Measurements from ENCODE around the gene NPTX1. TPM values are rescaled to one million over a fixed set of nuclear protein-coding genes. Genes with fewer than 3 reads are reported as not detected.

The NPTX1 gene
- total and polyA plus RNA-seq, 4 donors = under 0.01 TPM; not detected in 3

DNA sequence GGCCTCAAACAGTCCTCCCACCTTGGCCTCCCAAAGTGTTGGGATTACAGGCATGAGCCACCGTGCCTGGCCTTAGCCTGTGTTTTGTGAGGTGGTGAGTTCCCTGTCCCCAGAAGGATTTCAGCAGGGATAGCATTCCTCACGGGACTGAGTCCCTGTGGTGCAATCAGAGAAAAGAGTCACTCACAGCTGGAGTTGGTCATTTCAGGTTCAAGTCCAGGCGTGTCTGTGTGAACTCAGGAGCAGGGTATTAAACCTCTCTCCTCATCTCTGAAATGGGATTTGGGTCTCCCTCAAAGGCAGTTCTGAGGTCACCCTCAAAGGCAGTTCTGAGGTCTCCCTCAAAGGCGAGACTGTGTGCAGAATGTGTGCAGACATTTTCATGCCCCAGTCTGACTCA, 28.6 kb downstream of the NPTX1 start:
- no peak for DNase-seq (ENCODE audit: low spot score)
- TF ChIP-seq NR2F2 (IDR thresholded peaks at IDR 0.05) (no peak), FOXA2 (IDR thresholded peaks at IDR 0.05) (no peak), SP1 (IDR thresholded peaks at IDR 0.05) (no peak), JUND (IDR thresholded peaks at IDR 0.05) (no peak), YY1 (IDR thresholded peaks at IDR 0.05) (no peak), RAD21 (IDR thresholded peaks at IDR 0.05) (no peak), HNF4A (conservative IDR thresholded peaks at IDR 0.05) (no peak)
- TF ChIP-seq, protein P1, sequence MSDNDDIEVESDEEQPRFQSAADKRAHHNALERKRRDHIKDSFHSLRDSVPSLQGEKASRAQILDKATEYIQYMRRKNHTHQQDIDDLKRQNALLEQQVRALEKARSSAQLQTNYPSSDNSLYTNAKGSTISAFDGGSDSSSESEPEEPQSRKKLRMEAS (IDR thresholded peaks at IDR 0.05) = no peak
- TF ChIP-seq, protein P2, sequence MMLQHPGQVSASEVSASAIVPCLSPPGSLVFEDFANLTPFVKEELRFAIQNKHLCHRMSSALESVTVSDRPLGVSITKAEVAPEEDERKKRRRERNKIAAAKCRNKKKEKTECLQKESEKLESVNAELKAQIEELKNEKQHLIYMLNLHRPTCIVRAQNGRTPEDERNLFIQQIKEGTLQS (IDR thresholded peaks at IDR 0.05) = no peak
- WGBS = 92% methylated on average over 4 of the region's 4 CpGs
- Histone ChIP-seq H3K36me3 (ENCODE audit: control insufficient read depth in 4 of 4, insufficient read depth in 3 of 4, low read depth in 1 of 4, low read length in 3 of 4) (no peaks in the 10 kb centered on the region), H3K9me3 (ENCODE audit: control insufficient read depth in 4 of 4, low read length in 3 of 4) (no peaks in the 10 kb centered on the region), H3K4me1 (ENCODE audit: control insufficient read depth in 4 of 4, insufficient read depth in 4 of 4, low read length in 3 of 4) (peaks cover 0 to 4% (median 0%) of the 10 kb centered on the region in 4 donors), H3K9ac (ENCODE audit: low read depth in 1 of 2, low read length in 2 of 2) (no peak overlapping the region), H3K27ac (ENCODE audit: low read depth in 1 of 2, low read length in 2 of 2) (no peak overlapping the region), H3K4me3 (ENCODE audit: low read depth in 1 of 3, low read length in 3 of 3) (no peak overlapping the region), H3K27me3 (ENCODE audit: control insufficient read depth in 4 of 4, insufficient read depth in 4 of 4, low read length in 3 of 4) (no peaks in the 10 kb centered on the region)

DNA sequence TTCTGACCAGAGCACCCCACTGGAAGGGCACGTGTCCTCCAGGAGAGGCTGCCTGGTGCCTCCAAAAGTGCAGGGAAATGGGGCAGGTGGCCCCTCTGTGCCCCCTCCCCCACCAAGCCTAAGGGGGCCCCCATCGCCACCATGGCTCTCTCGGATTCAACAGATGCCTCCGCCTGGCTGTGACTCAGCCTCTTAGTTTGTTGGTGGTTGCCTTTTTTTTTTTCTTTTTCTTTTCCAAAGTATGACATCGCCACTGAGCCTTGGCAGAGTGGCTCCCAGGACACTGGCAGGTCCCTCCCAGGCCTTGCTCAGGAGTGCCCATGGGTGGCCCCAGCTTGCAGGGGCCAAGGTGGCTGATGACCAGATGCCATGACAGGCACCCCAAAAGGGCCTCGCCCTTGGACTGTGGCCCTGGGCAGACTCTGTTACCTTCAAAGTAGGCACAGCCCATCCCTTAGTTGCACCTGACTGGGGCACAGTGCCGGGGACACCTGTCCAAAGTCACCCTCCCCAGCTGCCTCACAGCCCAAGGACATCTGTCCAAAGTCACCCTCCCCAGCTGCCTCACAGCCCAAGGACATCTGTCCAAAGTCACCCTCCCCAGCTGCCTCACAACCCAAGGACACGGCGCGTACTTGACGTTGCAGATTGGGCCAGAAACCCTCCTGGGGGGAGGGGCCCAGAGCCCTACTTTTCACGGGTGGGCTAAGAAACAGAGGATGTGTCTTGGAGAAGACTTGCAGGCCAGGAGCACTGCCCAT, 29.6 kb downstream of the NPTX1 start:
- H3K27me3 ChIP-seq (ENCODE audit: control insufficient read depth in 4 of 4, insufficient read depth in 4 of 4, low read length in 3 of 4) = no peaks in the 10 kb centered on the region
- TF ChIP-seq, protein P3, sequence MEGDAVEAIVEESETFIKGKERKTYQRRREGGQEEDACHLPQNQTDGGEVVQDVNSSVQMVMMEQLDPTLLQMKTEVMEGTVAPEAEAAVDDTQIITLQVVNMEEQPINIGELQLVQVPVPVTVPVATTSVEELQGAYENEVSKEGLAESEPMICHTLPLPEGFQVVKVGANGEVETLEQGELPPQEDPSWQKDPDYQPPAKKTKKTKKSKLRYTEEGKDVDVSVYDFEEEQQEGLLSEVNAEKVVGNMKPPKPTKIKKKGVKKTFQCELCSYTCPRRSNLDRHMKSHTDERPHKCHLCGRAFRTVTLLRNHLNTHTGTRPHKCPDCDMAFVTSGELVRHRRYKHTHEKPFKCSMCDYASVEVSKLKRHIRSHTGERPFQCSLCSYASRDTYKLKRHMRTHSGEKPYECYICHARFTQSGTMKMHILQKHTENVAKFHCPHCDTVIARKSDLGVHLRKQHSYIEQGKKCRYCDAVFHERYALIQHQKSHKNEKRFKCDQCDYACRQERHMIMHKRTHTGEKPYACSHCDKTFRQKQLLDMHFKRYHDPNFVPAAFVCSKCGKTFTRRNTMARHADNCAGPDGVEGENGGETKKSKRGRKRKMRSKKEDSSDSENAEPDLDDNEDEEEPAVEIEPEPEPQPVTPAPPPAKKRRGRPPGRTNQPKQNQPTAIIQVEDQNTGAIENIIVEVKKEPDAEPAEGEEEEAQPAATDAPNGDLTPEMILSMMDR (IDR thresholded peaks at IDR 0.05; ENCODE audit: low read depth, low read length, missing input control) = no peak
- TF ChIP-seq, protein P4, sequence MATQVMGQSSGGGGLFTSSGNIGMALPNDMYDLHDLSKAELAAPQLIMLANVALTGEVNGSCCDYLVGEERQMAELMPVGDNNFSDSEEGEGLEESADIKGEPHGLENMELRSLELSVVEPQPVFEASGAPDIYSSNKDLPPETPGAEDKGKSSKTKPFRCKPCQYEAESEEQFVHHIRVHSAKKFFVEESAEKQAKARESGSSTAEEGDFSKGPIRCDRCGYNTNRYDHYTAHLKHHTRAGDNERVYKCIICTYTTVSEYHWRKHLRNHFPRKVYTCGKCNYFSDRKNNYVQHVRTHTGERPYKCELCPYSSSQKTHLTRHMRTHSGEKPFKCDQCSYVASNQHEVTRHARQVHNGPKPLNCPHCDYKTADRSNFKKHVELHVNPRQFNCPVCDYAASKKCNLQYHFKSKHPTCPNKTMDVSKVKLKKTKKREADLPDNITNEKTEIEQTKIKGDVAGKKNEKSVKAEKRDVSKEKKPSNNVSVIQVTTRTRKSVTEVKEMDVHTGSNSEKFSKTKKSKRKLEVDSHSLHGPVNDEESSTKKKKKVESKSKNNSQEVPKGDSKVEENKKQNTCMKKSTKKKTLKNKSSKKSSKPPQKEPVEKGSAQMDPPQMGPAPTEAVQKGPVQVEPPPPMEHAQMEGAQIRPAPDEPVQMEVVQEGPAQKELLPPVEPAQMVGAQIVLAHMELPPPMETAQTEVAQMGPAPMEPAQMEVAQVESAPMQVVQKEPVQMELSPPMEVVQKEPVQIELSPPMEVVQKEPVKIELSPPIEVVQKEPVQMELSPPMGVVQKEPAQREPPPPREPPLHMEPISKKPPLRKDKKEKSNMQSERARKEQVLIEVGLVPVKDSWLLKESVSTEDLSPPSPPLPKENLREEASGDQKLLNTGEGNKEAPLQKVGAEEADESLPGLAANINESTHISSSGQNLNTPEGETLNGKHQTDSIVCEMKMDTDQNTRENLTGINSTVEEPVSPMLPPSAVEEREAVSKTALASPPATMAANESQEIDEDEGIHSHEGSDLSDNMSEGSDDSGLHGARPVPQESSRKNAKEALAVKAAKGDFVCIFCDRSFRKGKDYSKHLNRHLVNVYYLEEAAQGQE (IDR thresholded peaks at IDR 0.05) = no peak
- TF ChIP-seq RAD21 (IDR thresholded peaks at IDR 0.05) (no peak), FOXA1 (IDR thresholded peaks at IDR 0.05) (no peak), TAF1 (conservative IDR thresholded peaks at IDR 0.05) (no peak), HNF4G (IDR thresholded peaks at IDR 0.05) (no peak), EGR1 (IDR thresholded peaks at IDR 0.05; ENCODE audit: low read depth in 2 of 2) (no peak)
- no peaks in the 10 kb centered on the region for H3K9me3 ChIP-seq (ENCODE audit: control insufficient read depth in 4 of 4, low read length in 3 of 4)
- DNase-seq (ENCODE audit: low spot score) = no peak
- peaks cover 0 to 4% (median 0%) of the 10 kb centered on the region in 4 donors for H3K4me1 ChIP-seq (ENCODE audit: control insufficient read depth in 4 of 4, insufficient read depth in 4 of 4, low read length in 3 of 4)
- H3K9ac ChIP-seq (ENCODE audit: low read depth in 1 of 2, low read length in 2 of 2) = no peak overlapping the region
- no peak overlapping the region for H3K27ac ChIP-seq (ENCODE audit: low read depth in 1 of 2, low read length in 2 of 2)
- H3K4me3 ChIP-seq (ENCODE audit: low read depth in 1 of 3, low read length in 3 of 3) = no peak overlapping the region
- 82% methylated on average over 12 of the region's 12 CpGs for whole genome bisulfite sequencing
- peaks cover 0 to 1% (median 0%) of the 10 kb centered on the region in 4 donors for H3K36me3 ChIP-seq (ENCODE audit: control insufficient read depth in 4 of 4, insufficient read depth in 3 of 4, low read depth in 1 of 4, low read length in 3 of 4)
